ENCODE results near the gene LETM1. TPM values are rescaled to one million over a fixed set of nuclear protein-coding genes. Genes with fewer than 3 reads are reported as not detected.

LETM1 gene
- total and polyA plus RNA-seq, 2 of the 8 experiments (the other 6 are each of a cell fraction or from before 2014, with no cell fraction given), result 19.8 to 50.1 TPM

DNA sequence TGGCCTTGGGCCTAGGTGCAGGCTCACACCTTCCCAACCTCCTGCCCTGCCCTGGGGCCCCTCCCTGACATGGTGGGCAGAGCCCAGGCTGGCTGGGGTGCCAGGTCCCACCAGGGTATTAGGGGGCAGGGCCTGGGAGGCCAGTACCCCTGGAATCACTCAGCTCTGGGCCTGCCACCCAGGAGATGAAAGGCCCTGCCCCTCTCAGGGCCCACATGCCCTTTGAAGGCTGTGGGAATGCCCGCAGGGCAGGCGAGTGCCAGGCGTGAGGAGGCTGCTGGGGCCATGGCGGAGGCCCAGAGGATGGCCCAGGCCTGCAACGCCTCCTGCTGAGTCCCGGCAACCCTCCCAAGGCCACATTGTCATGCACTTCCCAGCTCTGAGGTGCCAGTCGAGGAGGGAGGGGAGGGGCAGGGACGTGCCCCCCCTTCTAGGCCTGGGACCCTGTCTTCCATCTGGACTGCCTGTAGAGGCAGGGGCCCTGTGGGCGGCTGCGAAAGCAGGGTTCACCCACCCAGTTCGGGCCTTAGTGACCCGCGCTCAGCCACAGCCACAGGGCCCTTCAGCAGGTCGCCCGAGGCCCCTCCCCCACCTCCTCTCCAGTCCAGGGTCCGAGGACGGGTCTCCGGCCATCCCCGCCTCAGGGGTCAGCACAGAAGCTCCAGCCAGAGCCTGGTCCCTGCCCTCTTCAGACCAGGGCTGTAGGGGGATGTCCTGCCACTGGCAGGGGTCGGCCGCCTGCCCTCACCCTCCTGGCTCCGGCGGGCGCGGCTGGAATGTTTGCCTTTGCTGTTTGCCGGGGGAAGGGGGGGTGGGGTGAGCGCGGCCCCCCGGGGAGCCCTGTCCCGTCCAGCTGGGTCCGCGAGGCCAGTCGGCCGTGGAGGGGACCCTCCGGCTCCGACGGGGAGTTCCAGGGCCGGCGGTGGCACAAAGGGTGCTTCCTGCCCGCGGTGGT is 89.6 kb downstream of the LETM1 start (continued):
- TF ChIP-seq, protein P1, sequence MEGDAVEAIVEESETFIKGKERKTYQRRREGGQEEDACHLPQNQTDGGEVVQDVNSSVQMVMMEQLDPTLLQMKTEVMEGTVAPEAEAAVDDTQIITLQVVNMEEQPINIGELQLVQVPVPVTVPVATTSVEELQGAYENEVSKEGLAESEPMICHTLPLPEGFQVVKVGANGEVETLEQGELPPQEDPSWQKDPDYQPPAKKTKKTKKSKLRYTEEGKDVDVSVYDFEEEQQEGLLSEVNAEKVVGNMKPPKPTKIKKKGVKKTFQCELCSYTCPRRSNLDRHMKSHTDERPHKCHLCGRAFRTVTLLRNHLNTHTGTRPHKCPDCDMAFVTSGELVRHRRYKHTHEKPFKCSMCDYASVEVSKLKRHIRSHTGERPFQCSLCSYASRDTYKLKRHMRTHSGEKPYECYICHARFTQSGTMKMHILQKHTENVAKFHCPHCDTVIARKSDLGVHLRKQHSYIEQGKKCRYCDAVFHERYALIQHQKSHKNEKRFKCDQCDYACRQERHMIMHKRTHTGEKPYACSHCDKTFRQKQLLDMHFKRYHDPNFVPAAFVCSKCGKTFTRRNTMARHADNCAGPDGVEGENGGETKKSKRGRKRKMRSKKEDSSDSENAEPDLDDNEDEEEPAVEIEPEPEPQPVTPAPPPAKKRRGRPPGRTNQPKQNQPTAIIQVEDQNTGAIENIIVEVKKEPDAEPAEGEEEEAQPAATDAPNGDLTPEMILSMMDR (IDR thresholded peaks at IDR 0.05; ENCODE audit: control extremely low read depth in 1 of 3, insufficient read depth in 1 of 3, low read depth in 1 of 3, low read length in 3 of 3), result no peak
- TF ChIP-seq TEAD4 (IDR thresholded peaks at IDR 0.05; ENCODE audit: low read depth, low read length) (peak; percentile 73), JUN (IDR thresholded peaks at IDR 0.05; ENCODE audit: low read depth, low read length) (no peak), POU5F1 (IDR thresholded peaks at IDR 0.05; ENCODE audit: low read depth, low read length) (no peak), GABPA (IDR thresholded peaks at IDR 0.05; ENCODE audit: borderline replicate concordance, insufficient read depth, low read length) (peak; percentile 5; the same call in 1 of the 2 replicates), CREB1 (IDR thresholded peaks at IDR 0.05) (no peak), TAF1 (IDR thresholded peaks at IDR 0.05; ENCODE audit: low read depth, low read length) (no peak), MAFK (IDR thresholded peaks at IDR 0.05; ENCODE audit: low read depth, low read length) (no peak), GTF2F1 (IDR thresholded peaks at IDR 0.05; ENCODE audit: borderline replicate concordance, low read depth, low read length) (no peak), HDAC2 (IDR thresholded peaks at IDR 0.05; ENCODE audit: borderline replicate concordance in 1 of 2, low read depth in 2 of 2, low read length in 2 of 2) (0 out of 4 replicates have a peak, but pooled peaks of 1 of the 2 experiments have one; percentile 52), TCF12 (IDR thresholded peaks at IDR 0.05; ENCODE audit: low read depth, low read length) (no peak), POLR2A (IDR thresholded peaks at IDR 0.05; ENCODE audit: control extremely low read depth in 1 of 2, low read depth in 2 of 2, low read length in 2 of 2) (no peak), CHD2 (IDR thresholded peaks at IDR 0.05; ENCODE audit: low read length) (no peak), TBP (IDR thresholded peaks at IDR 0.05; ENCODE audit: low read depth, low read length) (no peak), SP1 (IDR thresholded peaks at IDR 0.05; ENCODE audit: low read depth, low read length) (no peak), RXRA (IDR thresholded peaks at IDR 0.05; ENCODE audit: insufficient read depth, low read depth, low read length) (no peak), SRF (IDR thresholded peaks at IDR 0.05; ENCODE audit: low read depth, low read length) (no peak), KDM5A (IDR thresholded peaks at IDR 0.05; ENCODE audit: low read length) (no peak), CTBP2 (IDR thresholded peaks at IDR 0.05; ENCODE audit: borderline replicate concordance, insufficient read depth, insufficient read length, low read length) (peak; percentile 27)
- TF ChIP-seq, protein P2, sequence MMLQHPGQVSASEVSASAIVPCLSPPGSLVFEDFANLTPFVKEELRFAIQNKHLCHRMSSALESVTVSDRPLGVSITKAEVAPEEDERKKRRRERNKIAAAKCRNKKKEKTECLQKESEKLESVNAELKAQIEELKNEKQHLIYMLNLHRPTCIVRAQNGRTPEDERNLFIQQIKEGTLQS (IDR thresholded peaks at IDR 0.05; ENCODE audit: insufficient read depth, low read depth, low read length), result no peak
